HG03066 (cell line): ENCODE measurements around the gene RPS21.
"Not testable (repeated sequence)": the region's sequence is repeated elsewhere in the genome, so short reads cannot be mapped to it uniquely, and the experiment has no call there.

Source experiments
- ATAC-seq: cut with Tn5 transposase; IDR thresholded peaks from one replicate; pipeline ENCODE4 v1.9.1; 2021; ENCODE audit warnings: low read depth; ENCODE audit not compliant: unreplicated experiment

The RPS21 gene

GRCh38 chr20:62363920-62364851, 22.7 kb upstream of the RPS21 start:
- no peak for ATAC-seq

GRCh38 chr20:62364911-62365736, 21.8 kb upstream of the RPS21 start:
- ATAC-seq, result no peak

- no peak for ATAC-seq
Observed at GRCh38 chr20:62365814-62366369, 21.0 kb upstream of the RPS21 start.

GRCh38 chr20:62366370-62367135, 20.4 kb upstream of the RPS21 start:
- no peak for ATAC-seq

GRCh38 chr20:62367136-62367632, 19.7 kb upstream of the RPS21 start, which contains the start of gene LAMA5:
LAMA5 (minus strand) TSS chr20:62367312; CDS start chr20:62367245, 67 bp downstream.
- ATAC-seq, result no peak

GRCh38 chr20:62367633-62368391, 19.1 kb upstream of the RPS21 start:
- no peak for ATAC-seq

GRCh38 chr20:62368392-62368975, 18.4 kb upstream of the RPS21 start:
- no peak for ATAC-seq

GRCh38 chr20:62368976-62369814, 17.7 kb upstream of the RPS21 start:
- ATAC-seq, result no peak

GRCh38 chr20:62369815-62370114, 17.1 kb upstream of the RPS21 start:
- no peak for ATAC-seq

- ATAC-seq, result no peak
Observed at GRCh38 chr20:62370115-62370806, 16.6 kb upstream of the RPS21 start.

- ATAC-seq, result no peak
Observed at GRCh38 chr20:62370807-62371587, 15.9 kb upstream of the RPS21 start.

GRCh38 chr20:62371588-62372041, 15.3 kb upstream of the RPS21 start:
- ATAC-seq, result no peak

- ATAC-seq, result no peak
Observed at GRCh38 chr20:62372042-62372993, 14.6 kb upstream of the RPS21 start.

- not testable (repeated sequence) for ATAC-seq
Observed at GRCh38 chr20:62373631-62374179, 13.2 kb upstream of the RPS21 start.

GRCh38 chr20:62374331-62375152, 12.4 kb upstream of the RPS21 start:
- no peak for ATAC-seq
